ENCODE measurements around the gene TXNDC16.
"Not testable (repeated sequence)": the region's sequence is repeated elsewhere in the genome, so short reads cannot be mapped to it uniquely, and the experiment has no call there.

The TXNDC16 gene

GRCh38 chr14:52589646-52590045 is 37.3 kb upstream of the TXNDC16 start:
- no peak for DNase-seq (ENCODE audit: low read depth)
- no peak for TF ChIP-seq CTCF (IDR thresholded peaks at IDR 0.05; ENCODE audit: low read length, missing control alignments)
- no peak overlapping the region for H3K4me3 ChIP-seq (replicated peaks; ENCODE audit: low read depth, low read length)

GRCh38 chr14:52583544-52583943 is 31.2 kb upstream of the TXNDC16 start:
- DNase-seq (ENCODE audit: low read depth) = no peak
- TF ChIP-seq CTCF (IDR thresholded peaks at IDR 0.05; ENCODE audit: low read length, missing control alignments) = no peak
- H3K4me3 ChIP-seq (replicated peaks; ENCODE audit: low read depth, low read length) = no peak overlapping the region

- H3K4me3 ChIP-seq (replicated peaks; ENCODE audit: low read depth, low read length) = no peak overlapping the region
- no peak for TF ChIP-seq CTCF (IDR thresholded peaks at IDR 0.05; ENCODE audit: low read length, missing control alignments)
- DNase-seq (ENCODE audit: low read depth) = no peak
Observed at GRCh38 chr14:52575858-52576257, 23.6 kb upstream of the TXNDC16 start.

GRCh38 chr14:52568454-52568853 is 16.1 kb upstream of the TXNDC16 start:
- H3K4me3 ChIP-seq (replicated peaks; ENCODE audit: low read depth, low read length); DNase-seq (ENCODE audit: low read depth): not testable (repeated sequence)

GRCh38 chr14:52563120-52563519 is 10.8 kb upstream of the TXNDC16 start:
- H3K4me3 ChIP-seq (replicated peaks; ENCODE audit: low read depth, low read length) = no peak overlapping the region
- no peak for TF ChIP-seq CTCF (IDR thresholded peaks at IDR 0.05; ENCODE audit: low read length, missing control alignments)
- peak; percentile 40 for DNase-seq (ENCODE audit: low read depth)

- H3K4me3 ChIP-seq (replicated peaks; ENCODE audit: low read depth, low read length) = no peak overlapping the region
- no peak for DNase-seq (ENCODE audit: low read depth)
- TF ChIP-seq CTCF (IDR thresholded peaks at IDR 0.05; ENCODE audit: low read length, missing control alignments) = no peak
Observed at GRCh38 chr14:52558688-52559087, 6.4 kb upstream of the TXNDC16 start.

- no peak for TF ChIP-seq CTCF (IDR thresholded peaks at IDR 0.05; ENCODE audit: low read length, missing control alignments)
- peak overlapping the region; percentile 66 for H3K4me3 ChIP-seq (replicated peaks; ENCODE audit: low read depth, low read length)
- DNase-seq (ENCODE audit: low read depth) = peak; percentile 95
Observed at GRCh38 chr14:52553671-52554575, 1.6 kb upstream of the TXNDC16 start.
